SK-N-SH (cell line): ENCODE measurements around the gene APOL4. TPM values are rescaled to one million over a fixed set of nuclear protein-coding genes. Genes with fewer than 3 reads are reported as not detected.

ENCODE experiments used
- CTCF ChIA-PET: fragments of 300-600, 350-600 bp; formaldehyde crosslinking; extraction: SDS; loops from one replicate; lab custom pipeline; 2021; lab: Yijun Ruan, JAX
- POLR2A ChIA-PET: fragments of 350-600 bp; sonication (Branson Sonifier 250); formaldehyde crosslinking; extraction: SDS; loops from one replicate; lab custom pipeline; 2020; ENCODE audit warnings: antibody characterized with exemption, inconsistent platforms; lab: Yijun Ruan, JAX
- DNase-seq: peaks from one replicate; pipeline ENCODE4 v3.0.0; 2012
- H2AFZ ChIP-seq: fragments of 200-600 bp; sonication (generic); 2 replicates; pipeline ENCODE4 v1.8.1; 2016; ENCODE audit warnings: antibody characterized with exemption, mild to moderate bottlenecking, low read depth
- H3F3A ChIP-seq: fragments of 200-600 bp; sonication (generic); replicated peaks from 2 replicates; pipeline ENCODE3; 2016; ENCODE audit warnings: antibody characterized with exemption, mild to moderate bottlenecking; ENCODE audit not compliant: insufficient read depth
- H3K27ac ChIP-seq, 2 experiments: fragments of 200-500 bp in 1 of 2; fragments of 200-600 bp in 1 of 2; sonication (Bioruptor generic) in 1 of 2; sonication (generic), shearing (Covaris generic) in 1 of 2; 2 replicates each; pipeline versions ENCODE4 v1.5.1 to v1.6.1; 2014 to 2016; ENCODE audit warnings: low read depth in 2 of 2, inconsistent platforms in 1 of 2, low read length in 1 of 2, mild to moderate bottlenecking in 1 of 2, mixed read lengths in 1 of 2
- H3K27me3 ChIP-seq: fragments of 200-600 bp; sonication (generic), shearing (Covaris generic); 2 replicates; pipeline ENCODE4 v1.6.1; 2016; ENCODE audit warnings: mixed run types; ENCODE audit not compliant: insufficient read depth
- H3K36me3 ChIP-seq, 2 experiments: fragments of 200-500 bp in 1 of 2; fragments of 200-600 bp in 1 of 2; sonication (Bioruptor generic) in 1 of 2; sonication (generic) in 1 of 2; replicated peaks in 1 of 2; 2 replicates each; pipeline versions ENCODE3 to v1.5.1; 2014 to 2016; ENCODE audit warnings: low read length in 1 of 2, mild to moderate bottlenecking in 1 of 2; ENCODE audit not compliant: insufficient read depth in 2 of 2, control insufficient read depth in 1 of 2
- H3K4me1 ChIP-seq, 2 experiments: fragments of 200-500 bp in 1 of 2; fragments of 200-600 bp in 1 of 2; sonication (Bioruptor generic) in 1 of 2; sonication (generic), shearing (Covaris generic) in 1 of 2; 2 replicates each; pipeline versions ENCODE4 v1.5.1 to v1.6.1; 2014 to 2016; ENCODE audit warnings: low read depth in 1 of 2, low read length in 1 of 2, mixed run types in 1 of 2; ENCODE audit not compliant: insufficient read depth in 2 of 2, control insufficient read depth in 1 of 2
- H3K4me2 ChIP-seq: fragments of 200-600 bp; sonication (generic), shearing (Covaris generic); 2 replicates; pipeline ENCODE4 v1.6.1; 2017; ENCODE audit warnings: mixed run types
- H3K4me3 ChIP-seq, 2 experiments: fragments of 200-500 bp in 1 of 2; fragments of 200-600 bp in 1 of 2; sonication (Bioruptor generic) in 1 of 2; sonication (generic), shearing (Covaris generic) in 1 of 2; 2 replicates each; pipeline versions ENCODE4 v1.5.1 to v1.8.1; 2014 to 2016; ENCODE audit warnings: low read depth in 2 of 2, inconsistent platforms in 1 of 2, low read length in 1 of 2, mild to moderate bottlenecking in 1 of 2, mixed read lengths in 1 of 2, moderate library complexity in 1 of 2
- H3K79me2 ChIP-seq: fragments of 200-600 bp; sonication (generic); 2 replicates; pipeline ENCODE4 v1.8.1; 2017; ENCODE audit warnings: mild to moderate bottlenecking; ENCODE audit not compliant: insufficient read depth
- H3K9ac ChIP-seq: fragments of 200-600 bp; sonication (generic); 2 replicates; pipeline ENCODE4 v1.6.1; 2017; ENCODE audit warnings: mixed run types
- H3K9me2 ChIP-seq: fragments of 200-600 bp; sonication (generic); 2 replicates; pipeline ENCODE4 v1.6.1; 2017; ENCODE audit warnings: mixed run types
- H3K9me3 ChIP-seq: fragments of 200-600 bp; sonication (generic); 2 replicates; pipeline ENCODE4 v1.6.1; 2017; ENCODE audit warnings: mixed run types, mild to moderate bottlenecking, moderate library complexity
- H4K20me1 ChIP-seq: fragments of 200-600 bp; sonication (generic); 2 replicates; pipeline ENCODE4 v1.6.1; 2017; ENCODE audit warnings: mild to moderate bottlenecking, mixed run types; ENCODE audit not compliant: insufficient read depth
- EP300 ChIP-seq, 2 experiments: IDR thresholded peaks; 2 replicates each; pipeline versions ENCODE4 v1.4.0 to v1.6.1; 2012; ENCODE audit warnings: borderline replicate concordance in 1 of 2, low read depth in 1 of 2, low read length in 1 of 2
- FOXJ3 ChIP-seq: sonication (generic); formaldehyde crosslinking; IDR thresholded peaks from 2 replicates; pipeline ENCODE4 v1.5.1; 2020; ENCODE audit warnings: mild to moderate bottlenecking, missing genetic modification reagents
- FOXM1 ChIP-seq: IDR thresholded peaks from 2 replicates; pipeline ENCODE4 v1.4.0; 2012; ENCODE audit warnings: low read depth, mild to moderate bottlenecking
- NRF1 ChIP-seq: IDR thresholded peaks from 2 replicates; pipeline ENCODE4 v1.6.1; 2012; ENCODE audit warnings: low read depth, mild to moderate bottlenecking, low read length
- POLR2AphosphoS5 ChIP-seq: IDR thresholded peaks from 2 replicates; pipeline ENCODE4 v1.6.1; 2012; ENCODE audit warnings: low read depth, low read length
- RCOR1 ChIP-seq: fragments of 150-350 bp; IDR thresholded peaks from 2 replicates; pipeline ENCODE4 v1.6.1; 2017; ENCODE audit warnings: antibody characterized with exemption, low read length
- TAF1 ChIP-seq: IDR thresholded peaks from 2 replicates; pipeline ENCODE4 v1.6.1; 2012; ENCODE audit warnings: low read depth, mild to moderate bottlenecking, low read length, moderate library complexity, borderline replicate concordance
- YY1 ChIP-seq: IDR thresholded peaks from 2 replicates; pipeline ENCODE4 v1.4.0; 2012; ENCODE audit warnings: low read depth, mild to moderate bottlenecking
- WGBS: methylation state at CpG from one replicate; pipeline ENCODE4 v1.1.6; 2017; ENCODE audit warnings: low lambda C conversion rate; 5-methylcytosine and 5-hydroxymethylcytosine counted together
- polyA plus RNA-seq, 3 experiments: library from polyadenylated mRNA; depleted of rRNA; stranded (reverse); fragments of >200 nt; gene quantifications; 2 replicates each; pipeline ENCODE4 v1.2.3, GENCODE V29; 2012
- TF ChIP-seq, protein P1 (sequence below): IDR thresholded peaks from 2 replicates; pipeline ENCODE4; 2012
- TF ChIP-seq, protein P2 (sequence below): IDR thresholded peaks from 2 replicates; pipeline ENCODE4 v1.4.0; 2012; ENCODE audit warnings: low read depth, borderline replicate concordance
- TF ChIP-seq, protein P3 (sequence below): IDR thresholded peaks from 2 replicates; pipeline ENCODE4 v1.4.0; 2012; ENCODE audit warnings: low read depth, borderline replicate concordance
- TF ChIP-seq, protein P4 (sequence below): fragments of 150-350 bp; IDR thresholded peaks from 2 replicates; pipeline ENCODE4 v1.6.1; 2017; ENCODE audit warnings: antibody characterized with exemption, low read length, low read depth, borderline replicate concordance
- TF ChIP-seq, protein P5 (sequence below): IDR thresholded peaks from 2 replicates; pipeline ENCODE4 v1.6.1; 2012; ENCODE audit warnings: mild to moderate bottlenecking, low read depth, low read length, moderate library complexity

Gene APOL4
- polyA plus RNA-seq, 1 of the 3 experiments (the other 2 are of a cell fraction): 0.08 TPM

DNA sequence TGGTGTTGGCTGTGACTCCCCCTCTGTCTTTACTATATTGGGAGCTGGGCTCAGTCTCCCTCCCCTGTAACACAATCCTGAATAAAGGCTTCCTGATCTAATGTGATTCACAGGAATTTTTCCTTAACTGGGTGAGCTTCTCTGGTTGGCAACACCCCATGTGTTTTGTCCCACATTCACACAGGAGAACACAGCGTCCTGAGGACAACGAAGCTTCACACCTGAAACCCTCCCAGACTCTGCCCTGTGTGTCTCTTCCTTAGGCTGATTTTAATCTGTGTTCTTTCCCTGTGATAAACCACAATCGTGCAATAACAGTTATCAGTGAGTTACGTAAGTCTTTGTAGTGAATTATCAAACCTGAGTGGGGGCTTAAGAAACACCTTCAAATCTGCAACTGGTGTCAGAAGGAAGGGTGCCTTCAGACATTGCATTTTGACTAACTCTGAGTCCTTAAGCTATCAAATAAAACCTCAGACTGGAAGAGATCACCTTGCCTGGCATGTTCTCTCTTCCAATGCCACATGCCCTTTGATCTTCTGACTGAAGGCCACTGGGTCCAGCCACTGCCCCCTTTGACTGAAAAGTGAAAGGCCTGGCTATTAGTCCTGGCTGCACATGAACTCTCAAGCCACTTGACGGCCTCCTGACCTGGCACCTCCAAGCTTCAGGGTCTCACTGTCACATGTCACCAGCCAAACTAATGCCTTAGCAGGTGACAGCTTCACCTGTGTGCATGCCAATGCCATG, 58.4 kb downstream of the APOL4 start:
- POLR2A ChIA-PET: no interaction called here

More for the DNA sequence above, 58.4 kb downstream of the APOL4 start:
- Histone ChIP-seq H4K20me1 (no peaks in the 10 kb centered on the region), H3K27me3 (no peaks in the 10 kb centered on the region), H3K79me2 (no peaks in the 10 kb centered on the region), H3K4me3 (no peak overlapping the region), H3K4me1 (peaks cover 0 to 8% of the 10 kb centered on the region in 2 experiments; a peak in 1 of 4 replicates), H3K36me3 (no peaks in the 10 kb centered on the region), H3F3A (peaks cover 3% of the 10 kb centered on the region), H2AFZ (no peak overlapping the region), H3K9me3 (no peaks in the 10 kb centered on the region), H3K9ac (no peak overlapping the region)
- CTCF ChIA-PET: interaction anchor here (1.7 to 4.5 kb wide), 3 partner anchors 135 to 158 kb away, joined by 5 to 16 read pairs (median 6); no protein-coding TSS in a partner anchor
- no peak for DNase-seq
- no peak for TF ChIP-seq TAF1
- no peak for TF ChIP-seq EP300 (IDR thresholded peaks at IDR 0.05; ENCODE audit: borderline replicate concordance in 1 of 2, low read depth in 1 of 2, low read length in 1 of 2)
- TF ChIP-seq, protein P1, sequence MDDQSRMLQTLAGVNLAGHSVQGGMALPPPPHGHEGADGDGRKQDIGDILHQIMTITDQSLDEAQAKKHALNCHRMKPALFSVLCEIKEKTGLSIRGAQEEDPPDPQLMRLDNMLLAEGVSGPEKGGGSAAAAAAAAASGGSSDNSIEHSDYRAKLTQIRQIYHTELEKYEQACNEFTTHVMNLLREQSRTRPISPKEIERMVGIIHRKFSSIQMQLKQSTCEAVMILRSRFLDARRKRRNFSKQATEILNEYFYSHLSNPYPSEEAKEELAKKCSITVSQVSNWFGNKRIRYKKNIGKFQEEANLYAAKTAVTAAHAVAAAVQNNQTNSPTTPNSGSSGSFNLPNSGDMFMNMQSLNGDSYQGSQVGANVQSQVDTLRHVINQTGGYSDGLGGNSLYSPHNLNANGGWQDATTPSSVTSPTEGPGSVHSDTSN: no peak
- TF ChIP-seq, protein P2, sequence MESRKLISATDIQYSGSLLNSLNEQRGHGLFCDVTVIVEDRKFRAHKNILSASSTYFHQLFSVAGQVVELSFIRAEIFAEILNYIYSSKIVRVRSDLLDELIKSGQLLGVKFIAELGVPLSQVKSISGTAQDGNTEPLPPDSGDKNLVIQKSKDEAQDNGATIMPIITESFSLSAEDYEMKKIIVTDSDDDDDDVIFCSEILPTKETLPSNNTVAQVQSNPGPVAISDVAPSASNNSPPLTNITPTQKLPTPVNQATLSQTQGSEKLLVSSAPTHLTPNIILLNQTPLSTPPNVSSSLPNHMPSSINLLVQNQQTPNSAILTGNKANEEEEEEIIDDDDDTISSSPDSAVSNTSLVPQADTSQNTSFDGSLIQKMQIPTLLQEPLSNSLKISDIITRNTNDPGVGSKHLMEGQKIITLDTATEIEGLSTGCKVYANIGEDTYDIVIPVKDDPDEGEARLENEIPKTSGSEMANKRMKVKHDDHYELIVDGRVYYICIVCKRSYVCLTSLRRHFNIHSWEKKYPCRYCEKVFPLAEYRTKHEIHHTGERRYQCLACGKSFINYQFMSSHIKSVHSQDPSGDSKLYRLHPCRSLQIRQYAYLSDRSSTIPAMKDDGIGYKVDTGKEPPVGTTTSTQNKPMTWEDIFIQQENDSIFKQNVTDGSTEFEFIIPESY: no peak
- TF ChIP-seq POLR2AphosphoS5: no peak
- no peak for TF ChIP-seq FOXJ3 (CRISPR knock-in tag)
- TF ChIP-seq, protein P3, sequence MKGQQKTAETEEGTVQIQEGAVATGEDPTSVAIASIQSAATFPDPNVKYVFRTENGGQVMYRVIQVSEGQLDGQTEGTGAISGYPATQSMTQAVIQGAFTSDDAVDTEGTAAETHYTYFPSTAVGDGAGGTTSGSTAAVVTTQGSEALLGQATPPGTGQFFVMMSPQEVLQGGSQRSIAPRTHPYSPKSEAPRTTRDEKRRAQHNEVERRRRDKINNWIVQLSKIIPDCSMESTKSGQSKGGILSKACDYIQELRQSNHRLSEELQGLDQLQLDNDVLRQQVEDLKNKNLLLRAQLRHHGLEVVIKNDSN: no peak
- TF ChIP-seq RCOR1: no peak
- no peak for TF ChIP-seq FOXM1
- TF ChIP-seq, protein P4, sequence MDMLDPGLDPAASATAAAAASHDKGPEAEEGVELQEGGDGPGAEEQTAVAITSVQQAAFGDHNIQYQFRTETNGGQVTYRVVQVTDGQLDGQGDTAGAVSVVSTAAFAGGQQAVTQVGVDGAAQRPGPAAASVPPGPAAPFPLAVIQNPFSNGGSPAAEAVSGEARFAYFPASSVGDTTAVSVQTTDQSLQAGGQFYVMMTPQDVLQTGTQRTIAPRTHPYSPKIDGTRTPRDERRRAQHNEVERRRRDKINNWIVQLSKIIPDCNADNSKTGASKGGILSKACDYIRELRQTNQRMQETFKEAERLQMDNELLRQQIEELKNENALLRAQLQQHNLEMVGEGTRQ: no peak
- no peak for TF ChIP-seq NRF1
- TF ChIP-seq, protein P5, sequence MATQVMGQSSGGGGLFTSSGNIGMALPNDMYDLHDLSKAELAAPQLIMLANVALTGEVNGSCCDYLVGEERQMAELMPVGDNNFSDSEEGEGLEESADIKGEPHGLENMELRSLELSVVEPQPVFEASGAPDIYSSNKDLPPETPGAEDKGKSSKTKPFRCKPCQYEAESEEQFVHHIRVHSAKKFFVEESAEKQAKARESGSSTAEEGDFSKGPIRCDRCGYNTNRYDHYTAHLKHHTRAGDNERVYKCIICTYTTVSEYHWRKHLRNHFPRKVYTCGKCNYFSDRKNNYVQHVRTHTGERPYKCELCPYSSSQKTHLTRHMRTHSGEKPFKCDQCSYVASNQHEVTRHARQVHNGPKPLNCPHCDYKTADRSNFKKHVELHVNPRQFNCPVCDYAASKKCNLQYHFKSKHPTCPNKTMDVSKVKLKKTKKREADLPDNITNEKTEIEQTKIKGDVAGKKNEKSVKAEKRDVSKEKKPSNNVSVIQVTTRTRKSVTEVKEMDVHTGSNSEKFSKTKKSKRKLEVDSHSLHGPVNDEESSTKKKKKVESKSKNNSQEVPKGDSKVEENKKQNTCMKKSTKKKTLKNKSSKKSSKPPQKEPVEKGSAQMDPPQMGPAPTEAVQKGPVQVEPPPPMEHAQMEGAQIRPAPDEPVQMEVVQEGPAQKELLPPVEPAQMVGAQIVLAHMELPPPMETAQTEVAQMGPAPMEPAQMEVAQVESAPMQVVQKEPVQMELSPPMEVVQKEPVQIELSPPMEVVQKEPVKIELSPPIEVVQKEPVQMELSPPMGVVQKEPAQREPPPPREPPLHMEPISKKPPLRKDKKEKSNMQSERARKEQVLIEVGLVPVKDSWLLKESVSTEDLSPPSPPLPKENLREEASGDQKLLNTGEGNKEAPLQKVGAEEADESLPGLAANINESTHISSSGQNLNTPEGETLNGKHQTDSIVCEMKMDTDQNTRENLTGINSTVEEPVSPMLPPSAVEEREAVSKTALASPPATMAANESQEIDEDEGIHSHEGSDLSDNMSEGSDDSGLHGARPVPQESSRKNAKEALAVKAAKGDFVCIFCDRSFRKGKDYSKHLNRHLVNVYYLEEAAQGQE: no peak
- no peak for TF ChIP-seq YY1
- TF ChIP-seq, all 33 proteins: peak for 0
- Histone ChIP-seq H3K4me2 (no peak overlapping the region), H3K9me2 (no peaks in the 10 kb centered on the region), H3K27ac (no peak overlapping the region)
- 52% methylated on average over 5 of the region's 5 CpGs for WGBS
